Measurements from ENCODE around the gene XRCC3. TPM values are rescaled to one million over a fixed set of nuclear protein-coding genes. Genes with fewer than 3 reads are reported as not detected.
A peak's percentile ranks its signal among the peaks of the same experiment; 100 is the strongest.

Gene XRCC3
- polyA plus RNA-seq, 3 donors = 13.1 to 19.2 (median 15.5) TPM

GRCh38 chr14:103712633-103713247 lies 2.5 kb downstream of the XRCC3 start:
- no peak for DNase-seq (ENCODE audit: extremely low read depth in 1 of 11, low read depth in 9 of 11, low spot score in 4 of 11)

- no peak for DNase-seq (ENCODE audit: extremely low read depth in 1 of 11, low read depth in 9 of 11, low spot score in 4 of 11)
Measured at GRCh38 chr14:103711516-103712431, 3.5 kb downstream of the XRCC3 start.

GRCh38 chr14:103710771-103711377 lies 4.4 kb downstream of the XRCC3 start:
- DNase-seq (ENCODE audit: extremely low read depth in 1 of 11, low read depth in 9 of 11, low spot score in 4 of 11) = no peak

GRCh38 chr14:103709814-103710213 lies 5.4 kb downstream of the XRCC3 start:
- DNase-seq (ENCODE audit: extremely low read depth in 1 of 11, low read depth in 9 of 11, low spot score in 4 of 11) = no peak

- DNase-seq (ENCODE audit: extremely low read depth in 1 of 11, low read depth in 9 of 11, low spot score in 4 of 11) = no peak
Measured at GRCh38 chr14:103708750-103709187, 6.5 kb downstream of the XRCC3 start.

GRCh38 chr14:103707329-103708263 lies 7.7 kb downstream of the XRCC3 start:
- DNase-seq (ENCODE audit: extremely low read depth in 1 of 11, low read depth in 9 of 11, low spot score in 4 of 11) = no peak

- DNase-seq (ENCODE audit: extremely low read depth in 1 of 11, low read depth in 9 of 11, low spot score in 4 of 11) = no peak
Measured at GRCh38 chr14:103706551-103707328, 8.5 kb downstream of the XRCC3 start.

- no peak for DNase-seq (ENCODE audit: extremely low read depth in 1 of 11, low read depth in 9 of 11, low spot score in 4 of 11)
Measured at GRCh38 chr14:103705504-103706284, 9.6 kb downstream of the XRCC3 start.

- peak in 1 of 11 donors; percentile 38 for DNase-seq (ENCODE audit: extremely low read depth in 1 of 11, low read depth in 9 of 11, low spot score in 4 of 11)
Measured at GRCh38 chr14:103705118-103705503, 10.1 kb downstream of the XRCC3 start.

GRCh38 chr14:103704708-103705107 lies 10.5 kb downstream of the XRCC3 start:
- no peak for DNase-seq (ENCODE audit: extremely low read depth in 1 of 11, low read depth in 9 of 11, low spot score in 4 of 11)

GRCh38 chr14:103703433-103704385 lies 11.5 kb downstream of the XRCC3 start:
- DNase-seq (ENCODE audit: extremely low read depth in 1 of 11, low read depth in 9 of 11, low spot score in 4 of 11) = no peak

GRCh38 chr14:103702497-103703432 lies 12.5 kb downstream of the XRCC3 start:
- no peak for DNase-seq (ENCODE audit: extremely low read depth in 1 of 11, low read depth in 9 of 11, low spot score in 4 of 11)

GRCh38 chr14:103702095-103702494 lies 13.2 kb downstream of the XRCC3 start:
- no peak for DNase-seq (ENCODE audit: extremely low read depth in 1 of 11, low read depth in 9 of 11, low spot score in 4 of 11)

GRCh38 chr14:103700753-103701490 lies 14.3 kb downstream of the XRCC3 start:
- DNase-seq (ENCODE audit: extremely low read depth in 1 of 11, low read depth in 9 of 11, low spot score in 4 of 11) = no peak

Measured in renal cortex interstitium (tissue), 11 donors.